GM19043 (cell line): ENCODE data around the gene ASGR1.
"Not testable (repeated sequence)": the region's sequence is repeated elsewhere in the genome, so short reads cannot be mapped to it uniquely, and the experiment has no call there.

Experiments
- ATAC-seq: cut with Tn5 transposase; IDR thresholded peaks from one replicate; pipeline ENCODE4 v1.9.1; 2021; ENCODE audit warnings: low read depth; ENCODE audit not compliant: unreplicated experiment

ASGR1 gene

GRCh38 chr17:7168841-7169564 lies 10.2 kb downstream of the ASGR1 start:
- not testable (repeated sequence) for ATAC-seq

GRCh38 chr17:7167832-7168231 lies 11.3 kb downstream of the ASGR1 start:
- no peak for ATAC-seq

- ATAC-seq = no peak
These were observed 12.3 kb downstream of the ASGR1 start for GRCh38 chr17:7166873-7167272.

- not testable (repeated sequence) for ATAC-seq
These were observed 19.6 kb downstream of the ASGR1 start for GRCh38 chr17:7159571-7159970.

- ATAC-seq = not testable (repeated sequence)
These were observed 20.7 kb downstream of the ASGR1 start for GRCh38 chr17:7158424-7158823.

GRCh38 chr17:7156342-7156940 lies 22.7 kb downstream of the ASGR1 start:
- ATAC-seq = no peak

GRCh38 chr17:7147772-7148171 lies 31.4 kb downstream of the ASGR1 start:
- ATAC-seq = no peak

GRCh38 chr17:7146115-7146514 lies 33.1 kb downstream of the ASGR1 start:
- no peak for ATAC-seq

- ATAC-seq = no peak
These were observed 35.0 kb downstream of the ASGR1 start for GRCh38 chr17:7144213-7144612.

- no peak for ATAC-seq
These were observed 37.3 kb downstream of the ASGR1 start for GRCh38 chr17:7141824-7142223.

GRCh38 chr17:7139400-7139799 lies 39.8 kb downstream of the ASGR1 start:
- no peak for ATAC-seq

GRCh38 chr17:7138800-7139381 lies 40.3 kb downstream of the ASGR1 start:
- ATAC-seq = no peak

GRCh38 chr17:7137171-7137943 lies 41.8 kb downstream of the ASGR1 start:
- no peak for ATAC-seq

- ATAC-seq = no peak
These were observed 42.8 kb downstream of the ASGR1 start for GRCh38 chr17:7136266-7136877.

- no peak for ATAC-seq
These were observed 45.3 kb downstream of the ASGR1 start for GRCh38 chr17:7133916-7134315.

GRCh38 chr17:7133424-7133823 lies 45.7 kb downstream of the ASGR1 start:
- no peak for ATAC-seq

- ATAC-seq = no peak
These were observed 46.6 kb downstream of the ASGR1 start for GRCh38 chr17:7132511-7133094.

- ATAC-seq = no peak
These were observed 47.8 kb downstream of the ASGR1 start for GRCh38 chr17:7131423-7131791.

GRCh38 chr17:7130621-7131422 lies 48.3 kb downstream of the ASGR1 start:
- ATAC-seq = no peak

- no peak for ATAC-seq
These were observed 49.9 kb downstream of the ASGR1 start for GRCh38 chr17:7129311-7129710.
